HepG2 (cell line): Measurements from ENCODE around the gene MYADML2. TPM values are rescaled to one million over a fixed set of nuclear protein-coding genes. Genes with fewer than 3 reads are reported as not detected.
A peak's percentile ranks its signal among the peaks of the same experiment; 100 is the strongest.

Experiments used
- CEBPB ChIP-seq: IDR thresholded peaks from 2 replicates; pipeline ENCODE4 v1.6.1; 2011; ENCODE audit warnings: low read depth, low read length, improper control_type of control experiment, borderline replicate concordance
- HOXD1 ChIP-seq: sonication (generic); formaldehyde crosslinking; IDR thresholded peaks from 2 replicates; pipeline ENCODE4 v1.5.0; 2020; ENCODE audit warnings: missing genetic modification reagents
- KAT8 ChIP-seq: IDR thresholded peaks from 2 replicates; pipeline ENCODE4 v1.6.1; 2016; ENCODE audit warnings: missing genetic modification reagents, missing compliant biosample characterization
- MYPOP ChIP-seq: sonication (generic); formaldehyde crosslinking; IDR thresholded peaks from 2 replicates; pipeline ENCODE4 v1.8.1; 2023; ENCODE audit warnings: mild to moderate bottlenecking, moderate library complexity, missing genetic modification reagents
- NAIF1 ChIP-seq: sonication (generic); formaldehyde crosslinking; IDR thresholded peaks from 2 replicates; pipeline ENCODE4 v1.5.0; 2020; ENCODE audit warnings: mild to moderate bottlenecking, missing genetic modification reagents, borderline replicate concordance
- NFATC3 ChIP-seq: sonication (generic); formaldehyde crosslinking; IDR thresholded peaks from 2 replicates; pipeline ENCODE4 v1.5.1; 2020; ENCODE audit warnings: mild to moderate bottlenecking, missing genetic modification reagents
- NRL ChIP-seq: sonication (generic); formaldehyde crosslinking; IDR thresholded peaks from 2 replicates; pipeline ENCODE4 v1.5.0; 2020; ENCODE audit warnings: missing genetic modification reagents, mild to moderate bottlenecking, moderate library complexity, borderline replicate concordance
- TRIM24 ChIP-seq: sonication (generic); formaldehyde crosslinking; IDR thresholded peaks from 2 replicates; pipeline ENCODE4 v1.8.0; 2022; ENCODE audit warnings: mild to moderate bottlenecking, missing genetic modification reagents
- ZNF180 ChIP-seq: sonication (generic); formaldehyde crosslinking; IDR thresholded peaks from 2 replicates; pipeline ENCODE4 v1.4.0; 2020; ENCODE audit warnings: low read depth, missing genetic modification reagents, borderline replicate concordance
- polyA plus RNA-seq, 8 experiments: library from polyadenylated mRNA; depleted of rRNA in 3 of 8; stranded (reverse) in 7 of 8; unstranded in 1 of 8; fragments of >200 nt; fragmentation: Illumina TruSeq in 4 of 8; extraction: Trizol in 4 of 8; gene quantifications; 2 replicates each; pipeline versions ENCODE4 v1.2.1 to v1.2.3, GENCODE V29; 2011 to 2016; ENCODE audit warnings: low read depth in 4 of 8, missing spikeins in 1 of 8, mixed read lengths in 1 of 8; ENCODE audit not compliant: insufficient read depth in 1 of 8
- total RNA-seq, 5 experiments: library from RNA; depleted of rRNA; stranded (reverse); fragments of >200 nt; fragmentation: Illumina TruSeq; extraction: Trizol; gene quantifications; 2 replicates each; pipeline ENCODE4 v1.2.3, GENCODE V29; 2016; ENCODE audit warnings: low read depth in 1 of 5
- TF ChIP-seq, protein P1 (sequence below): sonication (generic); formaldehyde crosslinking; IDR thresholded peaks from 2 replicates; pipeline ENCODE4 v1.5.1; 2020; ENCODE audit warnings: mild to moderate bottlenecking, missing genetic modification reagents, borderline replicate concordance
- TF ChIP-seq, protein P2 (sequence below): sonication (generic); formaldehyde crosslinking; IDR thresholded peaks from 2 replicates; pipeline ENCODE4 v1.4.0; 2020; ENCODE audit warnings: mild to moderate bottlenecking, missing genetic modification reagents
- TF ChIP-seq, protein P3 (sequence below): sonication (generic); formaldehyde crosslinking; IDR thresholded peaks from 2 replicates; pipeline ENCODE4 v1.5.0; 2020; ENCODE audit warnings: mild to moderate bottlenecking, missing genetic modification reagents
- TF ChIP-seq, protein P4 (sequence below): sonication (generic); formaldehyde crosslinking; IDR thresholded peaks from 2 replicates; pipeline ENCODE4 v1.4.0; 2020; ENCODE audit warnings: mild to moderate bottlenecking, missing genetic modification reagents

The MYADML2 gene
- total and polyA plus RNA-seq, 2 of the 13 experiments (the other 11 are each of a cell fraction or from before 2014, with no cell fraction given): not detected

DNA sequence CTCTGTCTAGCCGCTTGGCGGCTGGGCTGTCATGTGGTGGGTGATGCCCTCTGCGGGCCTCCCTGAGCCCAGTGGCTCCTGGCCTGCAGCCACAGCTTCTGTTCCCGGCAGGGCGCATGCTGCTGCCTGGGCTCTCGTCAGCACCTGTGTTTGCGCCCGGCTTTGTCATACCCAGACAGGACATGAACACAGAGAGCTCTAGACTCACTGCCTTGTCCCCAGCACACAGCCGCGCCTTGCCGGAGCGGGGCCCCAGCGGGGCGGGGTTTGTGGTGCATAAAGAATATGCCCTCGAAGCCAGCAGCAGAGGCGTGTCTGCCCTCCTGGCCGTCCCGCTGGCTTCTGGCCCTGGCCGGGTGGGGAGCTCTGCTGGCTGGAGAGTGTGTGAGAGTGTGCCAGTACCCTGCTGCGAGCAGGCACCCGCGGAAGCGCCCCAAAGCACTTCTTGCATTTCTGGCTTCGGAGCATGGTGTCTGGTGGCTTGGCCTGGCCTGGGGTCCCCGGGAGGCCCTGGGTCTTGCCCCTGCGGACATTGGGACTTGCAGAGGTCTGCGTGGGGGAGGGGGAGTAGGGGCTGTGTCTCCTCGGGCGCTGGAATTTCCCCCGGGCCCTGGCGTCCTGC is 44.8 kb upstream of the MYADML2 start (continued):
- TF ChIP-seq, protein P1, sequence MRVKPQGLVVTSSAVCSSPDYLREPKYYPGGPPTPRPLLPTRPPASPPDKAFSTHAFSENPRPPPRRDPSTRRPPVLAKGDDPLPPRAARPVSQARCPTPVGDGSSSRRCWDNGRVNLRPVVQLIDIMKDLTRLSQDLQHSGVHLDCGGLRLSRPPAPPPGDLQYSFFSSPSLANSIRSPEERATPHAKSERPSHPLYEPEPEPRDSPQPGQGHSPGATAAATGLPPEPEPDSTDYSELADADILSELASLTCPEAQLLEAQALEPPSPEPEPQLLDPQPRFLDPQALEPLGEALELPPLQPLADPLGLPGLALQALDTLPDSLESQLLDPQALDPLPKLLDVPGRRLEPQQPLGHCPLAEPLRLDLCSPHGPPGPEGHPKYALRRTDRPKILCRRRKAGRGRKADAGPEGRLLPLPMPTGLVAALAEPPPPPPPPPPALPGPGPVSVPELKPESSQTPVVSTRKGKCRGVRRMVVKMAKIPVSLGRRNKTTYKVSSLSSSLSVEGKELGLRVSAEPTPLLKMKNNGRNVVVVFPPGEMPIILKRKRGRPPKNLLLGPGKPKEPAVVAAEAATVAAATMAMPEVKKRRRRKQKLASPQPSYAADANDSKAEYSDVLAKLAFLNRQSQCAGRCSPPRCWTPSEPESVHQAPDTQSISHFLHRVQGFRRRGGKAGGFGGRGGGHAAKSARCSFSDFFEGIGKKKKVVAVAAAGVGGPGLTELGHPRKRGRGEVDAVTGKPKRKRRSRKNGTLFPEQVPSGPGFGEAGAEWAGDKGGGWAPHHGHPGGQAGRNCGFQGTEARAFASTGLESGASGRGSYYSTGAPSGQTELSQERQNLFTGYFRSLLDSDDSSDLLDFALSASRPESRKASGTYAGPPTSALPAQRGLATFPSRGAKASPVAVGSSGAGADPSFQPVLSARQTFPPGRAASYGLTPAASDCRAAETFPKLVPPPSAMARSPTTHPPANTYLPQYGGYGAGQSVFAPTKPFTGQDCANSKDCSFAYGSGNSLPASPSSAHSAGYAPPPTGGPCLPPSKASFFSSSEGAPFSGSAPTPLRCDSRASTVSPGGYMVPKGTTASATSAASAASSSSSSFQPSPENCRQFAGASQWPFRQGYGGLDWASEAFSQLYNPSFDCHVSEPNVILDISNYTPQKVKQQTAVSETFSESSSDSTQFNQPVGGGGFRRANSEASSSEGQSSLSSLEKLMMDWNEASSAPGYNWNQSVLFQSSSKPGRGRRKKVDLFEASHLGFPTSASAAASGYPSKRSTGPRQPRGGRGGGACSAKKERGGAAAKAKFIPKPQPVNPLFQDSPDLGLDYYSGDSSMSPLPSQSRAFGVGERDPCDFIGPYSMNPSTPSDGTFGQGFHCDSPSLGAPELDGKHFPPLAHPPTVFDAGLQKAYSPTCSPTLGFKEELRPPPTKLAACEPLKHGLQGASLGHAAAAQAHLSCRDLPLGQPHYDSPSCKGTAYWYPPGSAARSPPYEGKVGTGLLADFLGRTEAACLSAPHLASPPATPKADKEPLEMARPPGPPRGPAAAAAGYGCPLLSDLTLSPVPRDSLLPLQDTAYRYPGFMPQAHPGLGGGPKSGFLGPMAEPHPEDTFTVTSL (CRISPR knock-in tag): no peak
- TF ChIP-seq, protein P2, sequence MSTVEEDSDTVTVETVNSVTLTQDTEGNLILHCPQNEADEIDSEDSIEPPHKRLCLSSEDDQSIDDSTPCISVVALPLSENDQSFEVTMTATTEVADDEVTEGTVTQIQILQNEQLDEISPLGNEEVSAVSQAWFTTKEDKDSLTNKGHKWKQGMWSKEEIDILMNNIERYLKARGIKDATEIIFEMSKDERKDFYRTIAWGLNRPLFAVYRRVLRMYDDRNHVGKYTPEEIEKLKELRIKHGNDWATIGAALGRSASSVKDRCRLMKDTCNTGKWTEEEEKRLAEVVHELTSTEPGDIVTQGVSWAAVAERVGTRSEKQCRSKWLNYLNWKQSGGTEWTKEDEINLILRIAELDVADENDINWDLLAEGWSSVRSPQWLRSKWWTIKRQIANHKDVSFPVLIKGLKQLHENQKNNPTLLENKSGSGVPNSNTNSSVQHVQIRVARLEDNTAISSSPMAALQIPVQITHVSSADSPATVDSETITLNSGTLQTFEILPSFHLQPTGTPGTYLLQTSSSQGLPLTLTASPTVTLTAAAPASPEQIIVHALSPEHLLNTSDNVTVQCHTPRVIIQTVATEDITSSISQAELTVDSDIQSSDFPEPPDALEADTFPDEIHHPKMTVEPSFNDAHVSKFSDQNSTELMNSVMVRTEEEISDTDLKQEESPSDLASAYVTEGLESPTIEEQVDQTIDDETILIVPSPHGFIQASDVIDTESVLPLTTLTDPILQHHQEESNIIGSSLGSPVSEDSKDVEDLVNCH (CRISPR knock-in tag): no peak
- no peak for TF ChIP-seq TRIM24 (CRISPR knock-in tag)
- 0 out of 2 replicates have a peak, but pooled peaks have one; percentile 81 for TF ChIP-seq ZNF180 (CRISPR knock-in tag)
- peak; percentile 99; the same call in 1 of the 2 replicates for TF ChIP-seq NFATC3 (CRISPR knock-in tag)
- peak; percentile 95; the same call in 1 of the 2 replicates for TF ChIP-seq NAIF1
- TF ChIP-seq KAT8: peak; percentile 88
- TF ChIP-seq NRL (CRISPR knock-in tag): peak; percentile 95
- TF ChIP-seq HOXD1 (CRISPR knock-in tag): peak; percentile 75; the same call in 1 of the 2 replicates
- TF ChIP-seq, protein P3, sequence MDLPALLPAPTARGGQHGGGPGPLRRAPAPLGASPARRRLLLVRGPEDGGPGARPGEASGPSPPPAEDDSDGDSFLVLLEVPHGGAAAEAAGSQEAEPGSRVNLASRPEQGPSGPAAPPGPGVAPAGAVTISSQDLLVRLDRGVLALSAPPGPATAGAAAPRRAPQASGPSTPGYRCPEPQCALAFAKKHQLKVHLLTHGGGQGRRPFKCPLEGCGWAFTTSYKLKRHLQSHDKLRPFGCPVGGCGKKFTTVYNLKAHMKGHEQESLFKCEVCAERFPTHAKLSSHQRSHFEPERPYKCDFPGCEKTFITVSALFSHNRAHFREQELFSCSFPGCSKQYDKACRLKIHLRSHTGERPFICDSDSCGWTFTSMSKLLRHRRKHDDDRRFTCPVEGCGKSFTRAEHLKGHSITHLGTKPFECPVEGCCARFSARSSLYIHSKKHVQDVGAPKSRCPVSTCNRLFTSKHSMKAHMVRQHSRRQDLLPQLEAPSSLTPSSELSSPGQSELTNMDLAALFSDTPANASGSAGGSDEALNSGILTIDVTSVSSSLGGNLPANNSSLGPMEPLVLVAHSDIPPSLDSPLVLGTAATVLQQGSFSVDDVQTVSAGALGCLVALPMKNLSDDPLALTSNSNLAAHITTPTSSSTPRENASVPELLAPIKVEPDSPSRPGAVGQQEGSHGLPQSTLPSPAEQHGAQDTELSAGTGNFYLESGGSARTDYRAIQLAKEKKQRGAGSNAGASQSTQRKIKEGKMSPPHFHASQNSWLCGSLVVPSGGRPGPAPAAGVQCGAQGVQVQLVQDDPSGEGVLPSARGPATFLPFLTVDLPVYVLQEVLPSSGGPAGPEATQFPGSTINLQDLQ (CRISPR knock-in tag): no peak
- TF ChIP-seq MYPOP (CRISPR knock-in tag): peak; percentile 94
- TF ChIP-seq, protein P4, sequence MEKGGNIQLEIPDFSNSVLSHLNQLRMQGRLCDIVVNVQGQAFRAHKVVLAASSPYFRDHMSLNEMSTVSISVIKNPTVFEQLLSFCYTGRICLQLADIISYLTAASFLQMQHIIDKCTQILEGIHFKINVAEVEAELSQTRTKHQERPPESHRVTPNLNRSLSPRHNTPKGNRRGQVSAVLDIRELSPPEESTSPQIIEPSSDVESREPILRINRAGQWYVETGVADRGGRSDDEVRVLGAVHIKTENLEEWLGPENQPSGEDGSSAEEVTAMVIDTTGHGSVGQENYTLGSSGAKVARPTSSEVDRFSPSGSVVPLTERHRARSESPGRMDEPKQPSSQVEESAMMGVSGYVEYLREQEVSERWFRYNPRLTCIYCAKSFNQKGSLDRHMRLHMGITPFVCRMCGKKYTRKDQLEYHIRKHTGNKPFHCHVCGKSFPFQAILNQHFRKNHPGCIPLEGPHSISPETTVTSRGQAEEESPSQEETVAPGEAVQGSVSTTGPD (CRISPR knock-in tag): peak; percentile 93
- TF ChIP-seq CEBPB: no peak
